Measurements from ENCODE around the gene CPA5. TPM values are rescaled to one million over a fixed set of nuclear protein-coding genes. Genes with fewer than 3 reads are reported as not detected.

Gene CPA5
- total RNA-seq, 6 experiments from 2014 or later: not detected

- Mint-ChIP-seq H3K27ac (no peak overlapping the region), H3K4me3 (no peak overlapping the region), H3K36me3 (ENCODE audit: low read depth) (no peaks in the 10 kb centered on the region; the same call in 1 of the 2 replicates), H3K9me3 (no peaks in the 10 kb centered on the region), H3K27me3 (ENCODE audit: insufficient read depth) (peaks cover 22% of the 10 kb centered on the region), H3K4me1 (ENCODE audit: low read depth) (peaks cover 8% of the 10 kb centered on the region)
- DNase-seq: no peak
- TF ChIP-seq, protein P1, sequence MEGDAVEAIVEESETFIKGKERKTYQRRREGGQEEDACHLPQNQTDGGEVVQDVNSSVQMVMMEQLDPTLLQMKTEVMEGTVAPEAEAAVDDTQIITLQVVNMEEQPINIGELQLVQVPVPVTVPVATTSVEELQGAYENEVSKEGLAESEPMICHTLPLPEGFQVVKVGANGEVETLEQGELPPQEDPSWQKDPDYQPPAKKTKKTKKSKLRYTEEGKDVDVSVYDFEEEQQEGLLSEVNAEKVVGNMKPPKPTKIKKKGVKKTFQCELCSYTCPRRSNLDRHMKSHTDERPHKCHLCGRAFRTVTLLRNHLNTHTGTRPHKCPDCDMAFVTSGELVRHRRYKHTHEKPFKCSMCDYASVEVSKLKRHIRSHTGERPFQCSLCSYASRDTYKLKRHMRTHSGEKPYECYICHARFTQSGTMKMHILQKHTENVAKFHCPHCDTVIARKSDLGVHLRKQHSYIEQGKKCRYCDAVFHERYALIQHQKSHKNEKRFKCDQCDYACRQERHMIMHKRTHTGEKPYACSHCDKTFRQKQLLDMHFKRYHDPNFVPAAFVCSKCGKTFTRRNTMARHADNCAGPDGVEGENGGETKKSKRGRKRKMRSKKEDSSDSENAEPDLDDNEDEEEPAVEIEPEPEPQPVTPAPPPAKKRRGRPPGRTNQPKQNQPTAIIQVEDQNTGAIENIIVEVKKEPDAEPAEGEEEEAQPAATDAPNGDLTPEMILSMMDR (IDR thresholded peaks at IDR 0.05): no peak
These were observed 1.1 kb downstream of the CPA5 start for GRCh38 chr7:130345725-130346124.

DNA sequence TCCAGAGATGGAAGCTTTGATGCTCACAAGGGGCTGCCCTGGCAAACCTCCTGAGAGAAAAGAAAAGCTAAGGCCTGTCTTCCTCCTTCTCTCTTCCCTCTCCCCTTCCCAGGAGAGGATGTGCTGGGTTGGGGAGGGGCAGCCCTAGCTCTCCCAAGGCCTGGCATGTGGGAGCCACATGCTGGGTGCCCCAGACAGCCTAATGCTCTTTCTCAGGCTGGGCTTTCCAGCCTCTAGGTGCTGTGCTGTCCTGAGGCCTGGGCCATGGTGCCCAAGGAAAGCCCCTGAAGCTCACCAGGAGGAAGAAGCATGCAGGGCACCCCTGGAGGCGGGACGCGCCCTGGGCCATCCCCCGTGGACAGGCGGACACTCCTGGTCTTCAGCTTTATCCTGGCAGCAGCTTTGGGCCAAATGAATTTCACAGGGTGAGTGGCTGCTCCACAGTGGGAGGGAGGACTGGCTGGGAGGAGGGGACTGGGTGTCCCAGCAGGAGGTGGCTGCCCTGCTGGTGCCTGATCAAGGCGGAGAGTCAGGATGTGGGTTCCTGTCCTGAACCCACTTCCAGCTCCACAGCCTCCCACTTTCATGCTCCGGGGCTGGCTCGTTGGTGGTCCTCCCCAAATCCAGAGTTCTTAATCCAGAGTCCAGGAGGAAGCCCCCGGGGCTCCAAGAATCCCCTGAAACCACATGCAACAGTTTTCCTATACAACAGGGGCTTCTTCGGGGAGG lies 1.7 kb downstream of the CPA5 start:
- TF ChIP-seq, protein P1 (IDR thresholded peaks at IDR 0.05): no peak
- no peak overlapping the region for H3K27ac Mint-ChIP-seq
- peaks cover 14% of the 10 kb centered on the region for H3K4me1 Mint-ChIP-seq (ENCODE audit: low read depth)
- H3K9me3 Mint-ChIP-seq: no peaks in the 10 kb centered on the region
- H3K4me3 Mint-ChIP-seq: no peak overlapping the region
- no peaks in the 10 kb centered on the region; the same call in 1 of the 2 replicates for H3K36me3 Mint-ChIP-seq (ENCODE audit: low read depth)
- peaks cover 26% of the 10 kb centered on the region for H3K27me3 Mint-ChIP-seq (ENCODE audit: insufficient read depth)
- no peak for DNase-seq

DNA sequence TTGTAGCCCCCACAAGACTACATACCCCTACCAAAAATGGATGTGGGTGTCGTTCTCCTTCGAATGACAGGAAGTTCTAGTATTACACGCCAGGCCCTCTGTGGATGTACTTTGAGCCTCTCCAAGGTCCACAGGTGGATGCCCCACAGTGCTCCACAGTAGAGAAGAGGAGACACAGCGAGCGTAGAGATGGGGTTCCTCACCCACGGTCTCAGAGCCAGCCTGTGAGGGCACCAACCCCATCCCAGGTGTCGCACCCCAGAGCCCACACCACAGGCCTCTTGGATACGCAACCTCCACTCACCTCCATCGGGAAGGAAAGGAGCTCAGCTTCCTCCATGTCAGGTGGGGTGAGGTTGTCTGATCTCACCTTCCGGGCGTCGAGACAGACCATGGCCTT lies 2.3 kb downstream of the CPA5 start:
- Mint-ChIP-seq H3K27ac (no peak overlapping the region), H3K9me3 (no peaks in the 10 kb centered on the region), H3K36me3 (ENCODE audit: low read depth) (no peaks in the 10 kb centered on the region; the same call in 1 of the 2 replicates), H3K4me3 (no peak overlapping the region), H3K27me3 (ENCODE audit: insufficient read depth) (peaks cover 30% of the 10 kb centered on the region), H3K4me1 (ENCODE audit: low read depth) (peaks cover 20% of the 10 kb centered on the region)
- DNase-seq: no peak
- TF ChIP-seq, protein P1 (IDR thresholded peaks at IDR 0.05): no peak

DNA sequence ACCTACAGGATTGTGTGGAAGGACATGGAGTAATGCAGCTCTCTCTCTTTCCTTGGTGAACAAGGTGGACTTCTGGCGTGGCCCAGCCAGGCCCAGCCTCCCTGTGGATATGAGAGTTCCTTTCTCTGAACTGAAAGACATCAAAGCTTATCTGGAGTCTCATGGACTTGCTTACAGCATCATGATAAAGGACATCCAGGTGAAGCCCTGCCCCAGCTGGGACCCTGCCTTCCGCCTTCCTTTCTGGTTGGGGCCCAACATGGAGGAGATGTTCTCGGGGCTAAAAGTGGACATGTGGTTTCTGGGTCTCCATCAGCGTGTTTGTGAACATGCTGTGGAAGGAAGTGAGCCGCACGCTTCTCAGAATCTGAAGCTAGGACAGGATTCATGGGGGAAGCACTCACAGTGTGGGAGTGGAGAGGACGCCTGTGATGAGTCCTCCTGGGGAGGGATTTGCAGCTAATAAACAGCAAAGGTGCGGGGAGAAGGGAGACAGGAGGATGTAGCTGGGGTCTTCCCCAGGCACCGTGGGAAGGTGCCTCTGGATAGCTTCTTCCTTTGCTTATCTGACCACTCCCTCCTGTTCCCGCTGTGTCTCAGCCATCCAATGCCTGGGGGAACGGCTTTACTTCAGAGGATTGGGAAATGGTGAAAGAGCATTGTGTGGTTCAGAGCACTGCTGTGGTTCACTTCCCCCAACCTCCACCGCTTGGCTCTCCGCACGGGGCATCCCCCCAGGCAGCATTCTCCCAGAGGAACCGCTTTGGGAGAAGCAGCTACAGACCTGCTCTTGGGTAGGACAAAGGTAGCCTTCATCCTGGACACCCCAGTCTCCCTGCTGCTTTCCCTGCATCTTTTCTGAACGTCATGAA lies 5.5 kb downstream of the CPA5 start:
- Mint-ChIP-seq H3K27me3 (ENCODE audit: insufficient read depth) (peaks cover 32% of the 10 kb centered on the region), H3K27ac (no peak overlapping the region), H3K9me3 (no peaks in the 10 kb centered on the region), H3K36me3 (ENCODE audit: low read depth) (no peaks in the 10 kb centered on the region; the same call in 1 of the 2 replicates), H3K4me3 (no peak overlapping the region; the same call in 1 of the 2 replicates), H3K4me1 (ENCODE audit: low read depth) (peaks cover 49% of the 10 kb centered on the region)
- DNase-seq: no peak
- TF ChIP-seq, protein P1 (IDR thresholded peaks at IDR 0.05): no peak

GRCh38 chr7:130350945-130351790 lies 6.6 kb downstream of the CPA5 start:
- TF ChIP-seq, protein P1 (IDR thresholded peaks at IDR 0.05): no peak
- H3K27ac Mint-ChIP-seq: no peak overlapping the region
- peaks cover 26% of the 10 kb centered on the region for H3K27me3 Mint-ChIP-seq (ENCODE audit: insufficient read depth)
- peaks cover 60% of the 10 kb centered on the region for H3K4me1 Mint-ChIP-seq (ENCODE audit: low read depth)
- H3K36me3 Mint-ChIP-seq (ENCODE audit: low read depth): no peaks in the 10 kb centered on the region; the same call in 1 of the 2 replicates
- H3K4me3 Mint-ChIP-seq: no peak overlapping the region; the same call in 1 of the 2 replicates
- no peak for DNase-seq
- no peaks in the 10 kb centered on the region for H3K9me3 Mint-ChIP-seq

Measured in HFFc6 (cell line).